PFSK-1 (cell line): ENCODE results near the gene CBR3.

Experiments used
- FOXP2 ChIP-seq: optimal IDR thresholded peaks from 2 replicates; pipeline ENCODE3; 2011; ENCODE audit warnings: borderline replicate concordance, control low read depth, inconsistent platforms; ENCODE audit not compliant: insufficient read depth; ENCODE audit errors: extremely low read length, extremely low read depth
- POLR2AphosphoS5 ChIP-seq: IDR thresholded peaks from 2 replicates; pipeline ENCODE4 v1.6.1; 2012; ENCODE audit warnings: low read depth, mild to moderate bottlenecking, control low read depth, low read length, moderate library complexity
- SIN3A ChIP-seq: IDR thresholded peaks from 2 replicates; pipeline ENCODE4 v1.6.1; 2012; ENCODE audit warnings: mild to moderate bottlenecking, low read length, moderate library complexity, borderline replicate concordance; ENCODE audit not compliant: insufficient read depth
- TAF1 ChIP-seq: IDR thresholded peaks from 2 replicates; pipeline ENCODE4 v1.6.1; 2012; ENCODE audit warnings: low read length, control low read depth, borderline replicate concordance; ENCODE audit not compliant: insufficient read depth
- TF ChIP-seq, protein P1 (sequence below), 2 experiments: IDR thresholded peaks; 2 replicates each; pipeline versions ENCODE4 v1.6.1 to v1.8.0; 2011 to 2012; ENCODE audit warnings: low read depth in 2 of 2, low read length in 2 of 2, control low read depth in 1 of 2, inconsistent platforms in 1 of 2, mild to moderate bottlenecking in 1 of 2, moderate library complexity in 1 of 2; ENCODE audit not compliant: insufficient read depth in 1 of 2

The CBR3 gene

DNA sequence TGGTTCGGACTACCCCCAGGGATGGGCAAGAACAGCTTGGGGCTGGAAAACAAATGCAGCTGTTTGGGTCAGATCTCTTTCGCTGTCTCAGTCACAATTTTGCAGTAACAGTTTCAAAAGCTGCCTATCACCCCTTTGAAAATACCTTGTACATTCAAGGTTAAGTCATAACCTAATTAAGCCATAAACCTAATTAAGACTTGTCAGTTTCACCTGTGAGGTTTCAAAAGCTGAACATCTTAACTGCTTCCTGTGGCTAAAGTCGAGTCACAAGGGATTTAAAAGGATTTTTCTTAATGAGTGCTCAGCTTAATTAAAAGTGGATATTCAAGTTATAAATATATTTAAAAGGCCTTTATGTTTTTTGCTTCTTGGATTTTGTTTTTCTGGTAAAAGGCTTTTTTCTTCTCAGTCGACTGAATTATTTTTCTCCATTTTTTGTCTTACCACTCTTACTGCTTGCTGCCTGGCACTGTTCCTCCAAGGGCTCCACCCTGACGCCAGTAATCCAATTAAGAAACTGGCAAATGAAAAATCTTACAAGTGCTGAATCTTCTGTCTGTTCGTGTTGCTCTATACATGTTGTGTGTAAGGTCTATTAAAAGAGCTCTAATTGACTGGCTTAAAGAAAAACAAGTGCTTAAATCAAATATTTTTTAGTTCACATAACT, 33.8 kb upstream of the CBR3 start:
- TF ChIP-seq POLR2AphosphoS5 = no peak
- TF ChIP-seq SIN3A = no peak
- no peak for TF ChIP-seq FOXP2
- TF ChIP-seq, protein P1, sequence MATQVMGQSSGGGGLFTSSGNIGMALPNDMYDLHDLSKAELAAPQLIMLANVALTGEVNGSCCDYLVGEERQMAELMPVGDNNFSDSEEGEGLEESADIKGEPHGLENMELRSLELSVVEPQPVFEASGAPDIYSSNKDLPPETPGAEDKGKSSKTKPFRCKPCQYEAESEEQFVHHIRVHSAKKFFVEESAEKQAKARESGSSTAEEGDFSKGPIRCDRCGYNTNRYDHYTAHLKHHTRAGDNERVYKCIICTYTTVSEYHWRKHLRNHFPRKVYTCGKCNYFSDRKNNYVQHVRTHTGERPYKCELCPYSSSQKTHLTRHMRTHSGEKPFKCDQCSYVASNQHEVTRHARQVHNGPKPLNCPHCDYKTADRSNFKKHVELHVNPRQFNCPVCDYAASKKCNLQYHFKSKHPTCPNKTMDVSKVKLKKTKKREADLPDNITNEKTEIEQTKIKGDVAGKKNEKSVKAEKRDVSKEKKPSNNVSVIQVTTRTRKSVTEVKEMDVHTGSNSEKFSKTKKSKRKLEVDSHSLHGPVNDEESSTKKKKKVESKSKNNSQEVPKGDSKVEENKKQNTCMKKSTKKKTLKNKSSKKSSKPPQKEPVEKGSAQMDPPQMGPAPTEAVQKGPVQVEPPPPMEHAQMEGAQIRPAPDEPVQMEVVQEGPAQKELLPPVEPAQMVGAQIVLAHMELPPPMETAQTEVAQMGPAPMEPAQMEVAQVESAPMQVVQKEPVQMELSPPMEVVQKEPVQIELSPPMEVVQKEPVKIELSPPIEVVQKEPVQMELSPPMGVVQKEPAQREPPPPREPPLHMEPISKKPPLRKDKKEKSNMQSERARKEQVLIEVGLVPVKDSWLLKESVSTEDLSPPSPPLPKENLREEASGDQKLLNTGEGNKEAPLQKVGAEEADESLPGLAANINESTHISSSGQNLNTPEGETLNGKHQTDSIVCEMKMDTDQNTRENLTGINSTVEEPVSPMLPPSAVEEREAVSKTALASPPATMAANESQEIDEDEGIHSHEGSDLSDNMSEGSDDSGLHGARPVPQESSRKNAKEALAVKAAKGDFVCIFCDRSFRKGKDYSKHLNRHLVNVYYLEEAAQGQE (IDR thresholded peaks at IDR 0.05; ENCODE audit: insufficient read depth in 1 of 2, low read depth in 2 of 2, low read length in 2 of 2) = no peak
- no peak for TF ChIP-seq TAF1

DNA sequence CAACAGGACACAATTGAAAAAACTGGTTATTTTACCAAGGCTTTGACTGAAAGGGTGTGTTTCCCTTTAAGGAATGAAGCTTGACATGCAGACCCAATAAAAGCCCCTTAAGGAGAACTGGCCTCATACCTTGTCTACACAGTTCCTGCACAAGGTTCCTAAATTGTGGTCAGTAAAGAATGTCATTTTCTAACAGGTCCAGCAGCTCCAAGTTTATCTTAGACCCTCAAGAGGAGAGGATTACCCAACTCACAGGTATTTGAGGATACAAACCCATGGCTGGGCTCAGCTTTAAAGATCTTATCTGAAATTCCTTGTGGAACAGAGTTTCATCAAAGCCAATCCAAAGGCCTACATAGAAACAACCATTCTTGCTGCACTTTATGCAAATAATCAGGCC, 31.4 kb upstream of the CBR3 start:
- TF ChIP-seq SIN3A = no peak
- no peak for TF ChIP-seq POLR2AphosphoS5
- TF ChIP-seq TAF1 = no peak
- no peak for TF ChIP-seq FOXP2
- TF ChIP-seq, protein P1 (IDR thresholded peaks at IDR 0.05; ENCODE audit: insufficient read depth in 1 of 2, low read depth in 2 of 2, low read length in 2 of 2) = no peak

DNA sequence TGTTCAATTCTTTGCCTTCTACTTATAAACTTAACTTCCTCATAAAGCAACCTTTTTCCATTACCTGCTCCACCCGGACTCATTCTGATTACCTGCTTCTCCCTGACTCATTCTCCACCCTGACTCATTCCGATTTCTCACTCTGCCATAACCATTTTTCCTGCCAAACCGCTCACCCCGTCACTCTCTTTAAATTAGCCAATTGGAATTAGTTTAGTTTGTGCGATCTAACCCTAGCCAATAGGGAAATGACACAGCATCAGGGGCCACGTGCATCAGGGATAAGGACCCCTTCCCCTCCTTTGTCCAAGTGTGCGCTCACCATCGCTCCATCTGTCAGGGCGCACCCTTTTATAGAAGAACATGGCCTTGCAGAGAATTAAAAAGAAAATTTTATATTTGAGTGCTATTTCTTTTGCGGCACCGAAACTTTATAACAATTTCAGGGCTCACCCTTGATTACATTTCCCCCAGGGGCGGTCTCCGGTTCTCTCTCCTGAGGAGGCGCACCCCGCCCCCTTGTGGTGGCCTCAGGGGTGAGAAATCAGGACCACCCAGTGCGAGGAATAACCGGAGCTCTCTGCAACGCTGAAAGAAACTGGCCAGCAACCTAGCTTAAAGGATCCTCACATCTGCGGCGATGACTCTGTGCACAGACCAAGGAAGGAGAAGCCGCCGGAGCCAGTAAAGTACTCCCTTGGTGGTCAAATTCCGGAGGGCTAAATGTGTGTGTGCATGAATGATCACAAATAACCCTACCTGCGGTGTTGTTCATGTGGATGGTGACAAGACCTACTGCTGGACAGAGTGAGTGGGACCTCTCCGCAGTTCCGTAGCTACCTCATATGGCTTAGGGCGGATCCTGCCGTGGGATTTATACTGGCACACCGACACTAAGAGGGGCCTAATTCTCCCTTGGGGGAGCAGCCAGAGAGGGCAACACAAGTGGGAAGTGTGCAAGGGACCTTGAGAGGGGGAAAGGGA, 30.3 kb upstream of the CBR3 start:
- TF ChIP-seq SIN3A = no peak
- TF ChIP-seq, protein P1 (IDR thresholded peaks at IDR 0.05; ENCODE audit: insufficient read depth in 1 of 2, low read depth in 2 of 2, low read length in 2 of 2) = no peak
- no peak for TF ChIP-seq TAF1
- TF ChIP-seq FOXP2 = no peak
- no peak for TF ChIP-seq POLR2AphosphoS5

DNA sequence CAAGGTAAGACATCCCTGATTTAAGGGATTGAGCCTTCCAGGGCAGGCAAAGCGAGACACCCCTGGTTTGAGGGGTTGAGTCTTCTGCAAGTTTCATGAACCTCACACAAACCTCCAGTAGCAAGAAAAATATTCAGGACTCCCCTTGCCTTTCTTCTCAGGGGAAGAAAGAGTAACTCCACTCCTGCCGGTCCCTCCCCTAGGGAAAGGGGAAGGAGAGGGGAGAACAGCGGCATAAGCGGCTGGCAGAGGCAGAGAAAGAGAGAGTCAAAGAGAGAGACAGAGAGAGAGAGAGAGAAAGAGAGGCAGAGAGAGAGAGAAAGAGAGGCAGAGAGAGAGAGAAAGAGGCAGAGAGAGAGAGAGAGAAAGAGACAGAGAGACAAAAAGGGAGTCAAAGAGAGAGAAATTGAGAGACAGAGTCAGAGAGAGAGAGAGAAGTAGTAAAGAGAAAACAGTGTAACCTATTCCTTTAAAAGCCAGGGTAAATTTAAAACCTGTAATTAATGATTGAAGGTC, 29.5 kb upstream of the CBR3 start:
- TF ChIP-seq SIN3A (no peak), TAF1 (no peak), POLR2AphosphoS5 (no peak), FOXP2 (no peak)
- TF ChIP-seq, protein P1 (IDR thresholded peaks at IDR 0.05; ENCODE audit: insufficient read depth in 1 of 2, low read depth in 2 of 2, low read length in 2 of 2) = no peak
